Neutrophil (primary cell): ENCODE results near the gene NEDD1.

Source experiments
- H3K27ac ChIP-seq: fragments of 200-600 bp; sonication (generic); 2 replicates; pipeline ENCODE4 v1.5.1; 2016; ENCODE audit warnings: mild to moderate bottlenecking, moderate library complexity
- H3K27me3 ChIP-seq: fragments of 200-600 bp; sonication (generic); 2 replicates; pipeline ENCODE4 v1.6.0; 2016; ENCODE audit warnings: mild to moderate bottlenecking
- H3K36me3 ChIP-seq: fragments of 200-600 bp; sonication (generic); 2 replicates; pipeline ENCODE4 v1.5.1; 2017
- H3K4me1 ChIP-seq, 2 experiments: fragments of 200-600 bp in 1 of 2; sonication (generic) in 1 of 2; 1 replicate in 1 of 2; 2 replicates in 1 of 2; pipeline versions ENCODE4 v1.5.1 to v1.6.1; 2013 to 2016; ENCODE audit warnings: low read depth in 1 of 2, low read length in 1 of 2, mild to moderate bottlenecking in 1 of 2, moderate library complexity in 1 of 2; ENCODE audit not compliant: control insufficient read depth in 1 of 2, insufficient read depth in 1 of 2
- H3K4me3 ChIP-seq, 2 experiments: fragments of 200-600 bp in 1 of 2; sonication (generic) in 1 of 2; 1 replicate in 1 of 2; 2 replicates in 1 of 2; pipeline ENCODE4 v1.5.1; 2013 to 2016; ENCODE audit warnings: low read depth in 1 of 2, low read length in 1 of 2, mild to moderate bottlenecking in 1 of 2, moderate library complexity in 1 of 2
- H3K9me3 ChIP-seq: fragments of 200-600 bp; sonication (generic); 2 replicates; pipeline ENCODE4 v1.5.1; 2016
- CTCF ChIP-seq: fragments of 200-600 bp; sonication (generic); IDR thresholded peaks from 2 replicates; pipeline ENCODE4 v1.5.1; 2016; ENCODE audit warnings: antibody characterized with exemption

NEDD1 gene

GRCh38 chr12:96912261-96912660 is 5.2 kb downstream of the NEDD1 start:
- TF ChIP-seq CTCF, result no peak

GRCh38 chr12:96912943-96913342 is 5.9 kb downstream of the NEDD1 start:
- Histone ChIP-seq H3K36me3 (no peaks in the 10 kb centered on the region), H3K4me3 (no peak overlapping the region), H3K9me3 (no peaks in the 10 kb centered on the region), H3K4me1 (peaks cover 27 to 38% of the 10 kb centered on the region in 2 experiments), H3K27me3 (no peaks in the 10 kb centered on the region), H3K27ac (no peak overlapping the region)
- TF ChIP-seq CTCF, result no peak

More at GRCh38 chr12:96912261-96912660, 5.2 kb downstream of the NEDD1 start:
- H3K4me1 ChIP-seq, result peaks cover 32 to 44% of the 10 kb centered on the region in 2 experiments
- no peak overlapping the region for H3K4me3 ChIP-seq
- H3K9me3 ChIP-seq, result no peaks in the 10 kb centered on the region
- no peak overlapping the region for H3K27ac ChIP-seq
- no peaks in the 10 kb centered on the region for H3K27me3 ChIP-seq
- H3K36me3 ChIP-seq, result no peaks in the 10 kb centered on the region

- H3K4me3 ChIP-seq, result no peak overlapping the region
- no peak overlapping the region for H3K27ac ChIP-seq
- H3K9me3 ChIP-seq, result no peaks in the 10 kb centered on the region
- TF ChIP-seq CTCF, result no peak
- H3K36me3 ChIP-seq, result peaks cover 12% of the 10 kb centered on the region
- H3K27me3 ChIP-seq, result no peaks in the 10 kb centered on the region
- no peaks in the 10 kb centered on the region for H3K4me1 ChIP-seq
These were observed 12.6 kb downstream of the NEDD1 start for GRCh38 chr12:96919510-96920210.

- Histone ChIP-seq H3K4me1 (no peaks in the 10 kb centered on the region), H3K4me3 (no peak overlapping the region), H3K9me3 (no peaks in the 10 kb centered on the region), H3K27me3 (no peaks in the 10 kb centered on the region), H3K27ac (no peak overlapping the region), H3K36me3 (peaks cover 70% of the 10 kb centered on the region)
- TF ChIP-seq CTCF, result no peak
These were observed 41.7 kb downstream of the NEDD1 start for GRCh38 chr12:96948782-96949181.

GRCh38 chr12:96979532-96979931 is 72.5 kb downstream of the NEDD1 start:
- H3K27ac ChIP-seq, result no peak overlapping the region
- peaks cover 15% of the 10 kb centered on the region for H3K27me3 ChIP-seq
- no peaks in the 10 kb centered on the region for H3K36me3 ChIP-seq
- H3K9me3 ChIP-seq, result no peaks in the 10 kb centered on the region
- H3K4me1 ChIP-seq, result no peaks in the 10 kb centered on the region
- no peak for TF ChIP-seq CTCF
- no peak overlapping the region for H3K4me3 ChIP-seq
